ENCODE measurements around the gene TNK1. TPM values are rescaled to one million over a fixed set of nuclear protein-coding genes. Genes with fewer than 3 reads are reported as not detected.
A peak's percentile ranks its signal among the peaks of the same experiment; 100 is the strongest.

The TNK1 gene
- total and polyA plus RNA-seq, 2 donors (not counting 3 experiments of a cell fraction or from before 2014, with no cell fraction given), result 0.22 to 0.58 TPM

DNA sequence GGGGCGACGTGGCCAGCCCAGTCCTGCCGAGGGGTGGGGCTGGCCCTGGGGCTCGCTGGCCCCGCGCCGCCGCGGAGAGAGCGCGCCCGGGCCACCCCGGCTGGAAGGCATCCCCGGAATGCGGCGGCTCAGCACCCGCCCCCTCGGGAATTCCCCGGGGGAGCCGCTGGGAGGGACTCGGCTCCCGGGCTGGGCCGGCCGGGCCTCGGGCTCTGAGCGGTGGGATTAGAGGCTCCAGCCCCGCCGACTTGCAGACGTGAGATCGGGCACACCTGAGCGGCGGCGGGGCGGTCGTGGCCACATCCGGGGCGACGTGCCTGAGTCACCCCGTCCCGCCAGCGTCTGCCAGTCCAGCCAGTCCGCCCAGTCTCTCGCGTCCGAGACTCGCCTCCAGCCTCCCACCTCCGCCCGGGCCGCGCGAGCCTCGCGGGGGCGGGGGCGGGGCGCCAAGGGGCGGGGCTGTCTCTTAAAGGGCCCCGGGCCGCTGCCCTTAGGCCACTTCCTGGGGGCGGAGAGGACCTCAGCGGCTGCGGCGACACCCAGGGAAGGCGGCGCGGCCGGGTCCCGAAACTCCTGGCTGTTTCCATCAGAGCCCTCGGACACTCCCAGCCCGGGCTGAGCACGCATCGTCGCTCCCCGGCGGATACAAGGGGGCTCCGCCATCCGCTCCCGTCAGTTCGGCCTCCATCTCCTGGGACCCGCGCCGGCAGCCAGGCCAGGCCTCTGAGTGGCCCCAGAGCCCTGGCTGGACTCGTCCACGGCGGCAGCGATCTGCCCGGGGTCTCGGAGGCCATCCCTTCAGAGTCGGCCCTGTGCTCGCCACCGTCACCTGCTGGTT lies 29.0 kb upstream of the TNK1 start, which contains the start of gene KCTD11:
KCTD11 (plus strand) TSS at position 498 of the 838 bp plus-strand sequence.
- peak within 1 kb of the TSS; percentile 95 for H2AFZ ChIP-seq (ENCODE audit: low read depth, low read length)
- peak; percentile 76 for DNase-seq (ENCODE audit: low read depth, low spot score)
- FAIRE-seq, result peak; percentile 66
- peak; percentile 73 for TF ChIP-seq POLR2AphosphoS5 (IDR thresholded peaks at IDR 0.05; ENCODE audit: insufficient read depth, low read depth, low read length)
- TF ChIP-seq, protein P1, sequence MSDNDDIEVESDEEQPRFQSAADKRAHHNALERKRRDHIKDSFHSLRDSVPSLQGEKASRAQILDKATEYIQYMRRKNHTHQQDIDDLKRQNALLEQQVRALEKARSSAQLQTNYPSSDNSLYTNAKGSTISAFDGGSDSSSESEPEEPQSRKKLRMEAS (IDR thresholded peaks at IDR 0.05; ENCODE audit: insufficient read depth, insufficient read length), result no peak
- TF ChIP-seq MYC (IDR thresholded peaks at IDR 0.05; ENCODE audit: low read depth, low read length), result no peak
- no peak for TF ChIP-seq JUN (IDR thresholded peaks at IDR 0.05; ENCODE audit: borderline replicate concordance, insufficient read depth, insufficient read length, low read depth)
- TF ChIP-seq GATA2 (IDR thresholded peaks at IDR 0.05; ENCODE audit: insufficient read depth, insufficient read length, low read depth, low read length), result no peak
- TF ChIP-seq FOS (IDR thresholded peaks at IDR 0.05; ENCODE audit: borderline replicate concordance, insufficient read depth, low read length), result peak; percentile 35
- peak; percentile 57 for TF ChIP-seq POLR2A (IDR thresholded peaks at IDR 0.05; ENCODE audit: low read depth, low read length)
- no peak for TF ChIP-seq EZH2 (IDR thresholded peaks at IDR 0.05; ENCODE audit: borderline replicate concordance, low read depth, low read length, severe bottlenecking)
- TF ChIP-seq, protein P2, sequence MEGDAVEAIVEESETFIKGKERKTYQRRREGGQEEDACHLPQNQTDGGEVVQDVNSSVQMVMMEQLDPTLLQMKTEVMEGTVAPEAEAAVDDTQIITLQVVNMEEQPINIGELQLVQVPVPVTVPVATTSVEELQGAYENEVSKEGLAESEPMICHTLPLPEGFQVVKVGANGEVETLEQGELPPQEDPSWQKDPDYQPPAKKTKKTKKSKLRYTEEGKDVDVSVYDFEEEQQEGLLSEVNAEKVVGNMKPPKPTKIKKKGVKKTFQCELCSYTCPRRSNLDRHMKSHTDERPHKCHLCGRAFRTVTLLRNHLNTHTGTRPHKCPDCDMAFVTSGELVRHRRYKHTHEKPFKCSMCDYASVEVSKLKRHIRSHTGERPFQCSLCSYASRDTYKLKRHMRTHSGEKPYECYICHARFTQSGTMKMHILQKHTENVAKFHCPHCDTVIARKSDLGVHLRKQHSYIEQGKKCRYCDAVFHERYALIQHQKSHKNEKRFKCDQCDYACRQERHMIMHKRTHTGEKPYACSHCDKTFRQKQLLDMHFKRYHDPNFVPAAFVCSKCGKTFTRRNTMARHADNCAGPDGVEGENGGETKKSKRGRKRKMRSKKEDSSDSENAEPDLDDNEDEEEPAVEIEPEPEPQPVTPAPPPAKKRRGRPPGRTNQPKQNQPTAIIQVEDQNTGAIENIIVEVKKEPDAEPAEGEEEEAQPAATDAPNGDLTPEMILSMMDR (IDR thresholded peaks at IDR 0.05; ENCODE audit: extremely low read depth in 1 of 2, insufficient read depth in 1 of 2, low read depth in 1 of 2, low read length in 2 of 2), result peak in 1 of 2 donors; percentile 69
- H3K9ac ChIP-seq (replicated peaks; ENCODE audit: extremely low read depth, insufficient read depth, low read length), result peak within 1 kb of the TSS; percentile 92
- H3K9me1 ChIP-seq (replicated peaks; ENCODE audit: control insufficient read depth, extremely low read depth, insufficient read depth, low read length), result no peaks in the 10 kb centered on the region
- H3K79me2 ChIP-seq (ENCODE audit: control insufficient read depth, insufficient read depth, low read length), result no peaks in the 10 kb centered on the region
- CTCF ChIA-PET, result interaction anchor here (1.5 to 2.3 kb wide), 3 partner anchors 10 to 237 kb away, joined by 4 to 5 read pairs (median 4); no protein-coding TSS in a partner anchor
- H3K4me3 ChIP-seq (replicated peaks in 1 of 3; ENCODE audit: insufficient read depth in 1 of 3, low read depth in 1 of 3, low read length in 3 of 3), result peak within 1 kb of the TSS; percentile 54 to 78 (median 70)
- H3K36me3 ChIP-seq (ENCODE audit: control insufficient read depth in 2 of 2, extremely low read depth in 1 of 2, insufficient read depth in 2 of 2, low read length in 2 of 2), result no peaks in the 10 kb centered on the region
- no peaks in the 10 kb centered on the region for H4K20me1 ChIP-seq (replicated peaks; ENCODE audit: control insufficient read depth, extremely low read depth, insufficient read depth, low read length)
- BruUV-seq (replicated peaks), result no TSS peak
- H3K9me3 ChIP-seq (replicated peaks; ENCODE audit: control insufficient read depth, insufficient read depth, low read length), result no peaks in the 10 kb centered on the region
- peak within 1 kb of the TSS; percentile 80 for H3K4me2 ChIP-seq (ENCODE audit: insufficient read depth, low read length)
- dilution Hi-C loops (cut with MboI; ENCODE audit: extremely low pct_ligation_motif_present, low sequenced_read_pairs), result no loop called here
- POLR2A ChIA-PET, result interaction anchor here (0.5 to 2.3 kb wide), 3 partner anchors 22 to 132 kb away, joined by 3 to 5 read pairs (median 3); partner anchors contain the start of genes POLR2A and ZBTB4
- peak within 1 kb of the TSS; percentile 78 for H3K27ac ChIP-seq (ENCODE audit: insufficient read depth, low read depth, low read length)
- intact Hi-C loops (cut with micrococcal nuclease), result loop anchor here (1.0 to 5.0 kb wide), 2 partner anchors 83 to 335 kb away; partner anchors contain the start of genes TMEM102, TP53 and WRAP53
- H3K27me3 ChIP-seq (ENCODE audit: control insufficient read depth in 2 of 2, insufficient read depth in 2 of 2, low read length in 2 of 2), result no peaks in the 10 kb centered on the region
- peaks cover 17% of the 10 kb centered on the region for H3K4me1 ChIP-seq (ENCODE audit: control insufficient read depth, extremely low read depth, insufficient read depth, low read length)
